GM18520 (cell line): ENCODE measurements around the gene FHL2.

Experiments
- ATAC-seq: cut with Tn5 transposase; IDR thresholded peaks from one replicate; pipeline ENCODE4 v1.9.1; 2021; ENCODE audit not compliant: unreplicated experiment

Gene FHL2

DNA sequence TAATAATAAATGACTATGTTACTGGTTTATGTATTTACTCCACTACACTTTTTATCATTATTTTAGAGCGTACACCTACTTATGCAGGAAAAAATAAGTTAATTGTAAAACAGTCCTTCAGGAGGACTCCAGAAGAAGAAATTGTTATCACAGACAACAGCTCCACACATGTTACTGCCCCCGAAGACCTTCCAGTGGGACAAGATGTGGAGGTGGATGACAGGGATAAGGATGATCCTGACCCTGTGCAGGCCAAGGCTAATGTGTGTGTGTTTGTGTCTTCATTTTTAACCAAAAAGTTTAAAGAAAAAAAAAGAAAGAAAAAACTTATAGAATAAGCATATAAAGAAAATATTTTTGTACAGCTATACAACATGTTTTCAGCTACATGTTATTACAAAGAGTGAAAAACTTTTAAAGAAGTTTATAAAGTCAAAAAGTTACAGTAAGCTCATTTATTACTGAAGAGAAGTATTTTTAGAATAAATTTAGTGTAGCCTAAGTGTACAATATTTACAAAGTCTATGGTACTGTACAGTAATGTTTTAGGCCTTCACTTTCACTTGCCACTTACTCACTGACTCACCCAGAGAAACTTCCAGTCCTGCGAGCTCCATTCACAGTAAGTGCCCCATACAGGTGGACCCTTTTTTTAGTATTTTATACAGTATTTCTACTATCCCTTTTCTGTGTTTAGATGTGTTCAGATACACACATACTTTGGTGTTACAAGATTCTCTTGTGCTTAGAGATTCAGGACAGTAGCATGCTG is 76.8 kb downstream of the FHL2 start:
- peak; percentile 25 for ATAC-seq

DNA sequence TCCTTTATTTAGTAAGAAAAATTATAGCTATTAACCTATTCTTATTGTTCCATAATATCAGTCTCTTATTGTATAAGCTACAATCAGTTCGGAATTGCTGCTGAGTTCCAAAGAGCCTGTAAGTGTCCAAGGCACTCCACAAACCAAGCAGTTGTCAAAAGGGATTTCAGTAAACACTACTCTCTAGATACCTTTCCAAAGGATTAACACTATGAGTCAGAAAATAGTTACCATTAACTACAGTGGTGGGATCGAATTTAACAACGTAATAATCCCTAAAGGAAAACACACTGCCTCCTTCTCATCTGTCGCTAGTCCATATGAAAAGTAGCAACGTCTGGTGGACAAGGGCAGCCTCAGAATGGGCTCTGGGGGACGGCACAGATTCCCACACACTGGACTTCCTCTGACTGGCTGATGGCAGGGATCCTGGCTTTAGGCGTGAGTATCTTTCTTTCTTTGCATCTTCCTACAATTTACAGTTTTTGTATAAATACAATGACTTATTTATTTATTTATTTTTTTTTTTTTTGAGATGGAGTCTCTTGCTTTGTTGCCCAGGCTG is 78.1 kb downstream of the FHL2 start:
- no peak for ATAC-seq

DNA sequence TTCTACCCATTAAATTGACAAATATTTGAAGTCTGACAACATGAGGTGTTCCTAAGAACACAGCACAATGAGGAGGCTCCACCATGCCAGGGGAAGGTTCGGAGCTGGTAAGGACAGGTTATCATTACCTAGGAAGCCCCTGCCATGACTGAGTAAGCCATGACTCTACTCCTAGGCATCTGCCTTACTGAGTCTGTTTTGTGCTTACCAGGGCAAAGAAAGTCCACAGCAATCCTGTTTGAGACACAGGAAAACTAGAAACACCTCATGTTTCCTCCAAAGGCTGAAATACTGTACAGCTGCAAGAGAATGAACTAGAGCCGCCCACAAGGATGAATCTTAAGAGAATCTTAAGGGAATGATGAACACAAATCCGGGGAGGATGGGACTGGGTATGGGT is 80.9 kb downstream of the FHL2 start:
- no peak for ATAC-seq

DNA sequence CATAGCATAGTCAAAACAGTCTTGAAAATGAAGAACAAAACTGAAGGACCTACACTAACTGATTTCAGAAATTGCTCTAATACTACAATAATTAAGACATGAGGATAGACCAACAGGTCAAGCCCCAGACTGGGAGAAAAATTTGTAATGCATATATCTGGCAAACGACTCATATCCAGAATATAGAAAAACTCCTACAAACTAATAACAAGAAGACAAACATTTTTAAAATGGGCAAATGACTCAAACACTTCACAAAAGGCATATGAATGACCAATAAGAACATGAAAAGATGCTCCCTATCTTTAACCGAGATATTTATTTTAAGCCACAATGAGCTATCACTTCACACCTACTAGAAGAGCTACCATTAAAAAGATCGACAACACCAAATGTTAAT is 83.5 kb downstream of the FHL2 start:
- ATAC-seq, result peak; percentile 71

- no peak for ATAC-seq
Measured at GRCh38 chr2:105313877-105314276, 85.0 kb downstream of the FHL2 start.
